HEK293 (cell line): Measurements from ENCODE around the gene VTI1B.
A peak's percentile ranks its signal among the peaks of the same experiment; 100 is the strongest.

Source experiments
- CTCF ChIA-PET: fragments of 350-600 bp; formaldehyde crosslinking; extraction: SDS; loops from one replicate; lab custom pipeline; 2021; ENCODE audit warnings: antibody characterized with exemption; lab: Yijun Ruan, JAX
- POLR2A ChIA-PET: fragments of 300-600 bp; formaldehyde crosslinking; extraction: SDS; loops from one replicate; lab custom pipeline; 2020; ENCODE audit warnings: antibody characterized with exemption, inconsistent platforms; lab: Yijun Ruan, JAX
- H3K27ac ChIP-seq: fragments of 200-500 bp; sonication (Bioruptor generic); 2 replicates; pipeline ENCODE4 v1.5.1; 2014; ENCODE audit warnings: low read depth, low read length, control low read depth, inconsistent platforms; ENCODE audit errors: extremely low read depth
- H3K36me3 ChIP-seq, 2 experiments: fragments of 200-500 bp in 1 of 2; sonication (Bioruptor generic) in 1 of 2; 1 replicate in 1 of 2; 2 replicates in 1 of 2; pipeline ENCODE4 v1.5.1; 2014 to 2017; ENCODE audit warnings: inconsistent platforms in 2 of 2, low read length in 2 of 2; ENCODE audit not compliant: control insufficient read depth in 2 of 2, insufficient read depth in 1 of 2
- H3K4me1 ChIP-seq: fragments of 200-500 bp; sonication (Bioruptor generic); 2 replicates; pipeline ENCODE4 v1.5.1; 2014; ENCODE audit warnings: mild to moderate bottlenecking, low read length, inconsistent platforms; ENCODE audit not compliant: control insufficient read depth, insufficient read depth
- H3K4me3 ChIP-seq: 2 replicates; pipeline ENCODE4 v1.5.1; 2011; ENCODE audit warnings: low read depth, mild to moderate bottlenecking, control low read depth, low read length, moderate library complexity
- H3K9me3 ChIP-seq: fragments of 200-500 bp; sonication (Bioruptor generic); 2 replicates; pipeline ENCODE4 v1.5.1; 2014; ENCODE audit warnings: low read depth, low read length, inconsistent platforms; ENCODE audit not compliant: control insufficient read depth, insufficient read depth
- EGR2 ChIP-seq: fragments of 450-650 bp; formaldehyde crosslinking; IDR thresholded peaks from 2 replicates; pipeline ENCODE4 v1.5.1; 2016; ENCODE audit warnings: low read depth, missing biosample characterization, missing genetic modification characterization
- HOXC10 ChIP-seq: sonication (generic); formaldehyde crosslinking; IDR thresholded peaks from 2 replicates; pipeline ENCODE4 v1.8.1; 2023; ENCODE audit warnings: mild to moderate bottlenecking, missing genetic modification reagents
- IKZF3 ChIP-seq: fragments of 450-650 bp; IDR thresholded peaks from 2 replicates; pipeline ENCODE4 v1.5.0; 2018; ENCODE audit warnings: missing biosample characterization, mild to moderate bottlenecking, missing genetic modification characterization, moderate library complexity
- KLF9 ChIP-seq: fragments of 450-650 bp; formaldehyde crosslinking; IDR thresholded peaks from 2 replicates; pipeline ENCODE4 v1.5.1; 2016; ENCODE audit warnings: missing biosample characterization, missing genetic modification characterization, low read depth
- MZF1 ChIP-seq: fragments of 450-650 bp; formaldehyde crosslinking; IDR thresholded peaks from 2 replicates; pipeline ENCODE4 v1.5.1; 2017; ENCODE audit warnings: missing biosample characterization, missing genetic modification characterization, borderline replicate concordance
- PATZ1 ChIP-seq: fragments of 450-650 bp; formaldehyde crosslinking; IDR thresholded peaks from 2 replicates; pipeline ENCODE4 v1.5.1; 2016; ENCODE audit warnings: missing biosample characterization, missing genetic modification characterization
- PRDM10 ChIP-seq: fragments of 450-650 bp; formaldehyde crosslinking; IDR thresholded peaks from 2 replicates; pipeline ENCODE4 v1.5.1; 2016; ENCODE audit warnings: missing biosample characterization, missing genetic modification characterization
- SCRT2 ChIP-seq: fragments of 450-650 bp; formaldehyde crosslinking; IDR thresholded peaks from 2 replicates; pipeline ENCODE4 v1.5.1; 2016; ENCODE audit warnings: missing biosample characterization, missing genetic modification characterization
- ZBTB26 ChIP-seq: fragments of 450-650 bp; formaldehyde crosslinking; optimal IDR thresholded peaks from 2 replicates; pipeline ENCODE3; 2016; ENCODE audit warnings: missing biosample characterization, mild to moderate bottlenecking, missing genetic modification characterization
- ZFP37 ChIP-seq: fragments of 450-650 bp; formaldehyde crosslinking; IDR thresholded peaks from 2 replicates; pipeline ENCODE4 v1.5.1; 2016; ENCODE audit warnings: missing biosample characterization, missing genetic modification characterization
- ZIC2 ChIP-seq: fragments of 450-650 bp; formaldehyde crosslinking; IDR thresholded peaks from 2 replicates; pipeline ENCODE4 v1.5.1; 2016; ENCODE audit warnings: missing biosample characterization, missing genetic modification characterization
- ZNF174 ChIP-seq: fragments of 450-650 bp; formaldehyde crosslinking; IDR thresholded peaks from 2 replicates; pipeline ENCODE4 v1.5.0; 2017; ENCODE audit warnings: missing biosample characterization, mild to moderate bottlenecking, missing genetic modification characterization
- ZNF341 ChIP-seq: fragments of 450-650 bp; formaldehyde crosslinking; IDR thresholded peaks from 2 replicates; pipeline ENCODE4; 2016; ENCODE audit warnings: low read depth, missing biosample characterization, missing genetic modification characterization
- ZNF473 ChIP-seq: fragments of 450-650 bp; formaldehyde crosslinking; IDR thresholded peaks from 2 replicates; pipeline ENCODE4 v1.5.1; 2017; ENCODE audit warnings: missing biosample characterization, missing genetic modification characterization
- ZNF501 ChIP-seq: fragments of 450-650 bp; formaldehyde crosslinking; IDR thresholded peaks from 2 replicates; pipeline ENCODE4 v1.5.1; 2016; ENCODE audit warnings: missing biosample characterization, missing genetic modification characterization
- ZNF677 ChIP-seq: fragments of 450-650 bp; IDR thresholded peaks from 2 replicates; pipeline ENCODE4 v1.5.0; 2018; ENCODE audit warnings: missing biosample characterization, mild to moderate bottlenecking, missing genetic modification characterization, moderate library complexity
- ZNF707 ChIP-seq: fragments of 450-650 bp; formaldehyde crosslinking; IDR thresholded peaks from 2 replicates; pipeline ENCODE4 v1.5.1; 2016; ENCODE audit warnings: missing biosample characterization, missing genetic modification characterization
- ZNF785 ChIP-seq: fragments of 450-650 bp; formaldehyde crosslinking; IDR thresholded peaks from 2 replicates; pipeline ENCODE4 v1.5.1; 2016; ENCODE audit warnings: missing biosample characterization, missing genetic modification characterization
- ZNF830 ChIP-seq: fragments of 450-650 bp; IDR thresholded peaks from 2 replicates; pipeline ENCODE4 v1.5.0; 2018; ENCODE audit warnings: missing biosample characterization, missing genetic modification characterization, low read depth, mild to moderate bottlenecking, moderate library complexity
- ZSCAN23 ChIP-seq: fragments of 450-650 bp; formaldehyde crosslinking; IDR thresholded peaks from 2 replicates; pipeline ENCODE4 v1.5.1; 2016; ENCODE audit warnings: missing biosample characterization, missing genetic modification characterization
- ZSCAN30 ChIP-seq: fragments of 450-650 bp; IDR thresholded peaks from 2 replicates; pipeline ENCODE4 v1.5.1; 2018; ENCODE audit warnings: missing biosample characterization, mild to moderate bottlenecking, missing genetic modification characterization, moderate library complexity
- ZSCAN5A ChIP-seq: fragments of 450-650 bp; formaldehyde crosslinking; IDR thresholded peaks from 2 replicates; pipeline ENCODE4 v1.5.1; 2016; ENCODE audit warnings: missing biosample characterization, missing genetic modification characterization

The VTI1B gene

GRCh38 chr14:67680121-67680602 is 5.7 kb upstream of the VTI1B start (continued):
- no peak for TF ChIP-seq ZBTB26 (tag by site-specific recombination)
- no peak for TF ChIP-seq ZSCAN23
- no peak for TF ChIP-seq HOXC10
- TF ChIP-seq ZNF473 (tag by site-specific recombination): no peak

- Histone ChIP-seq H3K36me3 (peaks cover 57 to 61% of the 10 kb centered on the region in 2 experiments), H3K4me3 (no peak overlapping the region), H3K4me1 (no peaks in the 10 kb centered on the region)
- TF ChIP-seq ZNF707 (tag by site-specific recombination): no peak
- TF ChIP-seq ZSCAN30 (tag by site-specific recombination): no peak
- TF ChIP-seq ZNF785 (tag by site-specific recombination): no peak
- TF ChIP-seq EGR2 (tag by site-specific recombination): no peak
- TF ChIP-seq ZNF174 (tag by site-specific recombination): no peak
- TF ChIP-seq, all 188 proteins: peak for 0
- ChIA-PET POLR2A (no interaction called here), CTCF (no interaction called here)
- Histone ChIP-seq H3K27ac (no peak overlapping the region), H3K9me3 (no peaks in the 10 kb centered on the region)
Observed at GRCh38 chr14:67679006-67679405, 4.6 kb upstream of the VTI1B start.

- ChIA-PET CTCF (interaction anchor here (0.7 to 1.3 kb wide), 4 partner anchors 28 to 184 kb away, joined by 3 to 7 read pairs (median 4); no protein-coding TSS in a partner anchor), POLR2A (interaction anchor here (1.3 to 2.9 kb wide), 2 partner anchors 20 to 27 kb away, joined by 3 to 15 read pairs; partner anchors contain the start of genes RDH11 and RDH12)
- H3K9me3 ChIP-seq: no peaks in the 10 kb centered on the region
- peaks cover 23 to 27% of the 10 kb centered on the region in 2 experiments for H3K36me3 ChIP-seq
- H3K27ac ChIP-seq: peak overlapping the region; percentile 97
- peaks cover 12% of the 10 kb centered on the region for H3K4me1 ChIP-seq
- H3K4me3 ChIP-seq: peak overlapping the region; percentile 98
- TF ChIP-seq KLF9 (tag by site-specific recombination): no peak
- no peak for TF ChIP-seq SCRT2 (tag by site-specific recombination)
- TF ChIP-seq ZNF830 (tag by site-specific recombination): no peak
- no peak for TF ChIP-seq MZF1 (tag by site-specific recombination)
Observed at GRCh38 chr14:67675219-67675582, 769 bp upstream of the VTI1B start.

- peaks cover 12% of the 10 kb centered on the region for H3K4me1 ChIP-seq
- H3K4me3 ChIP-seq: peak overlapping the region; percentile 98
- CTCF ChIA-PET: interaction anchor here (0.7 to 2.4 kb wide), 7 partner anchors 28 to 247 kb away, joined by 3 to 9 read pairs (median 5); partner anchors contain the start of gene RDH12
- no peaks in the 10 kb centered on the region for H3K9me3 ChIP-seq
- H3K27ac ChIP-seq: peak overlapping the region; percentile 97
- POLR2A ChIA-PET: interaction anchor here (1.0 kb wide), 1 partner anchor 54 kb away, joined by 3 read pairs; no protein-coding TSS in a partner anchor
- H3K36me3 ChIP-seq: peaks cover 17 to 22% of the 10 kb centered on the region in 2 experiments
- TF ChIP-seq PRDM10 (tag by site-specific recombination) (0 out of 2 replicates have a peak, but pooled peaks have one; percentile 20), KLF9 (tag by site-specific recombination) (peak; percentile 81), ZNF501 (tag by site-specific recombination) (0 out of 2 replicates have a peak, but pooled peaks have one; percentile 49), ZNF677 (tag by site-specific recombination) (no peak), IKZF3 (tag by site-specific recombination) (peak; percentile 62), PATZ1 (peak; percentile 64; the same call in 1 of the 2 replicates), ZNF341 (tag by site-specific recombination) (peak; percentile 81), ZIC2 (tag by site-specific recombination) (0 out of 2 replicates have a peak, but pooled peaks have one; percentile 11), ZSCAN5A (tag by site-specific recombination) (no peak), ZFP37 (tag by site-specific recombination) (0 out of 2 replicates have a peak, but pooled peaks have one; percentile 18)
Observed at GRCh38 chr14:67674139-67674479, 323 bp downstream of the VTI1B start.
